Loucy (cell line): Measurements from ENCODE around the gene C17orf107.

Source experiments
- H2AFZ ChIP-seq: fragments of 200-600 bp; sonication (generic); 2 replicates; pipeline ENCODE4 v1.6.0; 2016; ENCODE audit warnings: antibody characterized with exemption, mild to moderate bottlenecking, low read length, moderate library complexity
- H3F3A ChIP-seq: fragments of 200-600 bp; 2 replicates; pipeline ENCODE4 v1.6.0; 2016; ENCODE audit warnings: antibody characterized with exemption, low read depth, mild to moderate bottlenecking
- H3K27me3 ChIP-seq: fragments of 200-600 bp; sonication (generic); 2 replicates; pipeline ENCODE4 v1.6.1; 2014; ENCODE audit warnings: low read length, mild to moderate bottlenecking; ENCODE audit not compliant: insufficient read depth, poor library complexity, severe bottlenecking
- H3K36me3 ChIP-seq: fragments of 200-600 bp; sonication (generic); 2 replicates; pipeline ENCODE4 v1.6.1; 2016; ENCODE audit warnings: low read length; ENCODE audit not compliant: insufficient read depth
- H3K4me1 ChIP-seq: fragments of 200-600 bp; sonication (generic); 2 replicates; pipeline ENCODE4 v1.5.1; 2014; ENCODE audit warnings: low read length, mild to moderate bottlenecking; ENCODE audit not compliant: insufficient read depth, poor library complexity, severe bottlenecking
- H3K4me2 ChIP-seq: fragments of 200-600 bp; sonication (generic); 2 replicates; pipeline ENCODE4 v1.6.0; 2014; ENCODE audit warnings: antibody characterized with exemption, low read length, low read depth, mild to moderate bottlenecking; ENCODE audit not compliant: poor library complexity, severe bottlenecking
- H3K4me3 ChIP-seq: fragments of 200-600 bp; sonication (generic); 2 replicates; pipeline ENCODE4 v1.5.1; 2014; ENCODE audit warnings: low read length, mild to moderate bottlenecking, mixed read lengths; ENCODE audit not compliant: poor library complexity, severe bottlenecking
- H3K79me2 ChIP-seq: fragments of 200-600 bp; sonication (generic); 2 replicates; pipeline ENCODE4 v1.6.1; 2014; ENCODE audit warnings: low read length; ENCODE audit not compliant: insufficient read depth
- H3K9ac ChIP-seq: fragments of 200-600 bp; sonication (generic); 2 replicates; pipeline ENCODE4 v1.6.0; 2014; ENCODE audit warnings: mild to moderate bottlenecking, low read depth, low read length, moderate library complexity; ENCODE audit not compliant: poor library complexity, severe bottlenecking
- H3K9me2 ChIP-seq: fragments of 200-600 bp; sonication (generic); replicated peaks from 2 replicates; pipeline ENCODE4 v1.6.1; 2016; ENCODE audit warnings: low read depth, low read length, mixed read lengths
- H3K9me3 ChIP-seq: fragments of 200-600 bp; sonication (generic); 2 replicates; pipeline ENCODE4 v1.6.1; 2014; ENCODE audit warnings: mild to moderate bottlenecking, antibody characterized with exemption, low read length, low read depth; ENCODE audit not compliant: insufficient read depth
- H4K20me1 ChIP-seq: fragments of 200-600 bp; sonication (generic); 2 replicates; pipeline ENCODE4 v1.6.0; 2014; ENCODE audit warnings: antibody characterized with exemption, low read length, mild to moderate bottlenecking; ENCODE audit not compliant: insufficient read depth, poor library complexity, severe bottlenecking
- EZH2phosphoT487 ChIP-seq: fragments of 200-600 bp; IDR thresholded peaks from 2 replicates; pipeline ENCODE4 v1.6.1; 2018; ENCODE audit warnings: antibody characterized with exemption, mild to moderate bottlenecking, moderate library complexity, borderline replicate concordance
- TF ChIP-seq, protein P1 (sequence below): fragments of 200-600 bp; sonication (generic); conservative IDR thresholded peaks from 2 replicates; pipeline ENCODE4 v1.5.1; 2014; ENCODE audit warnings: mild to moderate bottlenecking, antibody characterized with exemption, low read length

The C17orf107 gene

DNA sequence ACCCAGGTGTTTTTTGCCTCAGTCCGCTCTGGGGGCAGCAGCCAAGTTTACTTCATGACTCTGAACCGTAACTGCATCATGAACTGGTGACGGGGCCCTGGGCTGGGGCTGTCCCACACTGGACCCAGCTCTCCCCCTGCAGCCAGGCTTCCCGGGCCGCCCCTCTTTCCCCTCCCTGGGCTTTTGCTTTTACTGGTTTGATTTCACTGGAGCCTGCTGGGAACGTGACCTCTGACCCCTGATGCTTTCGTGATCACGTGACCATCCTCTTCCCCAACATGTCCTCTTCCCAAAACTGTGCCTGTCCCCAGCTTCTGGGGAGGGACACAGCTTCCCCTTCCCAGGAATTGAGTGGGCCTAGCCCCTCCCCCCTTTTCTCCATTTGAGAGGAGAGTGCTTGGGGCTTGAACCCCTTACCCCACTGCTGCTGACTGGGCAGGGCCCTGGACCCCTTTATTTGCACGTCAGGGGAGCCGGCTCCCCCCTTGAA is 2.1 kb upstream of the C17orf107 start:
- H3K9me3 ChIP-seq, result no peaks in the 10 kb centered on the region
- H3K79me2 ChIP-seq, result no peaks in the 10 kb centered on the region
- TF ChIP-seq EZH2phosphoT487, result no peak
- H3K9me2 ChIP-seq, result no peaks in the 10 kb centered on the region
- no peaks in the 10 kb centered on the region for H4K20me1 ChIP-seq
- no peaks in the 10 kb centered on the region for H3F3A ChIP-seq
- no peak overlapping the region for H3K4me2 ChIP-seq
- H2AFZ ChIP-seq, result no peak overlapping the region
- H3K4me1 ChIP-seq, result no peaks in the 10 kb centered on the region
- no peaks in the 10 kb centered on the region for H3K27me3 ChIP-seq
- no peak overlapping the region for H3K9ac ChIP-seq
- H3K4me3 ChIP-seq, result no peak overlapping the region
- peaks cover 15% of the 10 kb centered on the region; the same call in 1 of the 2 replicates for H3K36me3 ChIP-seq

DNA sequence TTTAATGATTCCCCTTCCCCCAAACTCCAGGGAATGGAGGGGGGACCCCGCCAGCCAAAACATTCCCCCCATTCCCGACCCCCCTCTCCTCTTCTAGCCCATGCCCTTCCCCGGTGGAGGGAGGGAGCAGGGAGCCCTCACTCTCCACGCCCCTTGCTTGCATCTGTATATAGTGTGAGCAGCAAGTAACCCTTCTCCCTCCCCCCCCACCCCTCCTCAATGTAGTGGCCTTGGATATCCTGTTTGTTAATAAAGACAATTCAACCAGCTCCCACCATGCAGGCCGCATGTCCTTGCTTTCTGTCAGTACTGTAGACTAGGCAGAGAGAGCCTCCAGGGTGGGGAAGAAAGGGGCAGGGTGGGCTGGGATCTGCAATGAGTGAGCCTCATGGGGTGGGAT is 1.6 kb upstream of the C17orf107 start:
- Histone ChIP-seq H3K4me1 (peaks cover 1% of the 10 kb centered on the region), H3K36me3 (peaks cover 15% of the 10 kb centered on the region; the same call in 1 of the 2 replicates), H2AFZ (no peak overlapping the region), H3K27me3 (no peaks in the 10 kb centered on the region), H3K4me2 (no peak overlapping the region), H3K9me3 (no peaks in the 10 kb centered on the region), H3K9ac (no peak overlapping the region), H3K79me2 (no peaks in the 10 kb centered on the region), H3K4me3 (no peak overlapping the region), H3F3A (no peaks in the 10 kb centered on the region), H4K20me1 (no peaks in the 10 kb centered on the region), H3K9me2 (no peaks in the 10 kb centered on the region)
- TF ChIP-seq, protein P1, sequence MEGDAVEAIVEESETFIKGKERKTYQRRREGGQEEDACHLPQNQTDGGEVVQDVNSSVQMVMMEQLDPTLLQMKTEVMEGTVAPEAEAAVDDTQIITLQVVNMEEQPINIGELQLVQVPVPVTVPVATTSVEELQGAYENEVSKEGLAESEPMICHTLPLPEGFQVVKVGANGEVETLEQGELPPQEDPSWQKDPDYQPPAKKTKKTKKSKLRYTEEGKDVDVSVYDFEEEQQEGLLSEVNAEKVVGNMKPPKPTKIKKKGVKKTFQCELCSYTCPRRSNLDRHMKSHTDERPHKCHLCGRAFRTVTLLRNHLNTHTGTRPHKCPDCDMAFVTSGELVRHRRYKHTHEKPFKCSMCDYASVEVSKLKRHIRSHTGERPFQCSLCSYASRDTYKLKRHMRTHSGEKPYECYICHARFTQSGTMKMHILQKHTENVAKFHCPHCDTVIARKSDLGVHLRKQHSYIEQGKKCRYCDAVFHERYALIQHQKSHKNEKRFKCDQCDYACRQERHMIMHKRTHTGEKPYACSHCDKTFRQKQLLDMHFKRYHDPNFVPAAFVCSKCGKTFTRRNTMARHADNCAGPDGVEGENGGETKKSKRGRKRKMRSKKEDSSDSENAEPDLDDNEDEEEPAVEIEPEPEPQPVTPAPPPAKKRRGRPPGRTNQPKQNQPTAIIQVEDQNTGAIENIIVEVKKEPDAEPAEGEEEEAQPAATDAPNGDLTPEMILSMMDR, result no peak
- no peak for TF ChIP-seq EZH2phosphoT487

DNA sequence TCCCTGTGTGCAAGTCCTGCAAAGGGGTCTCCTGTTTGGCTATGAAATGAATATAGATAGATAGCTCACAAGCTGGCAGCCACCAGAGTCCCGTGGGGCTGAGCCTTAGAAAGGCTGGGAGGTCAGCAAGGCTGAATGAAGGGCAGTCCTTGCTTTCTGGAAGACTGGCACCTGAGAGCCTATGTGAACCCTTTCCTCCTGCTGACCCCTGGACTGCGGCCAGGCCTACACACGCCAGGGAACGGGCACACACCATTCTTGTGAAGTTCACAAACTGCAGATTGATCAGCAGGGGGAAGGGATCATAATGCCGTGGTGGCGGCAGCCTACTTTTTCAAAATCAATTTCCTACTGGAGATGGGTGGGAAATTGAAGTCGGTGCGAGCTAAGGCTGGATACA is 985 bp upstream of the C17orf107 start:
- no peak overlapping the region for H2AFZ ChIP-seq
- no peaks in the 10 kb centered on the region for H3K9me3 ChIP-seq
- no peaks in the 10 kb centered on the region for H3K9me2 ChIP-seq
- H3K9ac ChIP-seq, result no peak overlapping the region
- H3K79me2 ChIP-seq, result no peaks in the 10 kb centered on the region
- H3K27me3 ChIP-seq, result no peaks in the 10 kb centered on the region
- H3F3A ChIP-seq, result no peaks in the 10 kb centered on the region
- no peaks in the 10 kb centered on the region for H4K20me1 ChIP-seq
- no peak overlapping the region for H3K4me2 ChIP-seq
- peaks cover 15% of the 10 kb centered on the region; the same call in 1 of the 2 replicates for H3K36me3 ChIP-seq
- no peak overlapping the region for H3K4me3 ChIP-seq
- TF ChIP-seq, protein P1, result no peak
- TF ChIP-seq EZH2phosphoT487, result no peak
- peaks cover 7% of the 10 kb centered on the region for H3K4me1 ChIP-seq

DNA sequence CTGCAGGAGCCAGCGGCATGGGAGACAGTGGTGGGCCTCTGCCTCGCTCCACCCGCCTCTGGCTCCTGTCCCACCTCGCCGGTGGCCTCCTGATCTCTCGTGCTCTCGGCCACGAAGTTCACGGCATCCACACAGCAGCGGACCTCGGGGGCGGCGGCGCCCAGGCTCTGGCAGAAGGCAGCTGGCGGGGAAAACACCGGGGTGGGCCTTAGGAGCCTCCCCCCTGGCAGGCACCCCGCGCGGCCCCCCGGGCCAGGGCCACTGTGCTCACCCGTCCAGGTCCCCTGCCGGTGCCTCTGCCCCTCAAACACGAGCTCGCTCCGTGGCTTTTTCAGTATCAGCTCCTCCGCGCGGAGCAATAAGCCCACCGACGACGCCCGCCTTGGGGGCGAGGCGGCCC is 409 bp upstream of the C17orf107 start:
- Histone ChIP-seq H3F3A (no peaks in the 10 kb centered on the region), H4K20me1 (no peaks in the 10 kb centered on the region), H3K9ac (no peak overlapping the region), H3K4me1 (peaks cover 8% of the 10 kb centered on the region), H2AFZ (no peak overlapping the region), H3K4me3 (no peak overlapping the region), H3K9me3 (no peaks in the 10 kb centered on the region), H3K36me3 (peaks cover 15% of the 10 kb centered on the region; the same call in 1 of the 2 replicates), H3K27me3 (no peaks in the 10 kb centered on the region), H3K4me2 (no peak overlapping the region), H3K79me2 (no peaks in the 10 kb centered on the region), H3K9me2 (no peaks in the 10 kb centered on the region)
- TF ChIP-seq, protein P1, result no peak
- no peak for TF ChIP-seq EZH2phosphoT487
